GM18907 (cell line): Measurements from ENCODE around the gene FAM53A.
"Not testable (repeated sequence)": the region's sequence is repeated elsewhere in the genome, so short reads cannot be mapped to it uniquely, and the experiment has no call there.

Source experiments
- ATAC-seq: cut with Tn5 transposase; IDR thresholded peaks from one replicate; pipeline ENCODE4 v1.9.1; 2021; ENCODE audit warnings: mild to moderate bottlenecking, moderate library complexity; ENCODE audit not compliant: unreplicated experiment

Gene FAM53A

DNA sequence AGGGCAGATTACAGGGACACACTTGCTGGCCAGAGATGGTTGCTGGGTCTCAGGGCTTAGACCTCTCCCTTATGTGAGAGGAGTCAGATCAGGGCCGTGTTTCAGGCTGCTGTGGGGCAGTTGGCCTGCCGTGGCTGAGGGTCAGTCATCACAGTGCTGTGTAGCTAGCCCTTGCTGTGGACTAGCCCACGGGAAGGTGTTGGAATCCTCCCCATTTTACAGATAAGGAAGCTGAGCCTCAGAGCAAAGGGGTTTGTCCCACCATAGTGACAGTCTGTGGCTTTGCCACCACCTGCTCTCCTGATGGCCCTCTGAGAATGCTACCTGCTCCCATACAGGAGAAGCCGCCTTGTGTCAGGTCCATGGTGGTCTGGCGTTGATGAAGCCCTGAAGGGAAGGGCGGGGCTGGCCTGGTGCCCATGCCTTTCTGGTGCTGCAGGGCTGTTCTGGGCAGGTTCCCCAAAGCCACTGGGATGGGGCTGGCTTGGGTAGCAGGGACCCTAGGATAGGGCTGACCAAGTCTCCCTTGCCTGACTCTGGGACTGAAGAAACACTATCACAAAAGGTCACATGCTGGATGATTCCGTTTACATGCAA lies 2.4 kb upstream of the FAM53A start:
- ATAC-seq = no peak

DNA sequence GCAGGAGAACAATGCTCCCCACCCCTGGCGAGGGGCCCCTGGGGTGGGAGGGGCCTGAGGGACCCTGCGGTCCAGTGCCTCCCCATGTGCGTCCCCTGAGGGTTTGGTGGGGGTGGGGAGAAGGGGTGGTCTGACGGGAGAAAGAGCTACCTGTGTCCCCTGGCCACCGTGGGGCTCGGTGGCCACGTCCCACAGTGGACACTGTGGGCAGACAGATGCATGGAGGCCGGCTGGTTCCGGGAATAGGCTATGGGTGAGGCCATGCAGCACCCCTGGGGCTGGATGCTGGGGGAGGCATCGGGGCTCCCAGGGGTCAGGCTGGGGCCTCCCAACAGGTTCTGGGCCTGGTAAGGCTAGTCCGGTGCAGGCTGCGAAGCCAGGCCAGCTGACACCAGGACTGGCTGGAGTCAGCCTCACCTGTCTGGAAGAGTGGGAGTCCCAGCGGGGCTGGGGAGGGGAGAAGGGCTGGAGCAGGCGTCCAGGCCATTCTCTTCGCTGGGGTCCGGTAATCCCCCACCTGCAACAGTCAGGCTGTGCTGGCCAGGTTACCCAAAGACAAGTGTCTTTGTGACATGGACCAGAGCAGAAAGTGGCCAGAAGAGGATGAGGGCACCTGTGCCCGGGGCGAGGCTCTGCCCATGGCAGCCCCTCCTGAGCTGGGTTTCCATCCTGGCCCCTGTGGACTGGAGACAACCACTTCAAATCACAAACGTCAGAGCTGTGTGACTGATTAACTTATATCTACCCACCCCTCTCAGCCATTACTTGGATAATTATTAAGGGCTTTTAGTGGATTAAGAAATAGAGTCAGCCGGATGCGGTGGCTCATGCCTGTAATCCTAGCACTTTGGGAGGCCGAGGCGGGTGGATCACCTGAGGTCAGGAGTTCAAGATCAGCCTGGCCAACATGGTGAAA lies 1.4 kb upstream of the FAM53A start:
- ATAC-seq = no peak

- ATAC-seq = peak; percentile 12
Measured at GRCh38 chr4:1684506-1685234, 557 bp upstream of the FAM53A start.

DNA sequence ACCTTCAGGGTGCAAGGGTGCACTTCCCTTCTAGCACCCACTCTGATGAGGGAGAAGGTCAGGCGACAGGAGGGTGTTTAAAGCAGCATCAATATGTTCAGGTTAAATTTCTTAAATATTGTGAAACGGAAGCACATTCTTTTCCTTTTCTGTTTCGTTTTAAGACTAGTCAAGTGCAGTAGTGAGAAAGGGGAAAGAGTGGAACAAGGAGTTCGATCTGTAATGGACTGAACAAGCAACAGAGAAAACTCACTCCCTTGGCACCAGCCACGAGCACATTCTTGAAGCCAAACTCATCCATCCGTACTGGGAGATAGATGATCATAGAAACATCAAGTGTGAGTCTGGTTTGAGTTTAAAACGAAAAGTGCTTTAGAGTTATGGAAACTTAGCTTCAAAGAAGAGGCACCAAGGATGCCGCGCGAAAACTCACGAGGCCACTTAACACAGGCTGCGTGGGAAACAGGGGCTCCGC lies 815 bp downstream of the FAM53A start:
- ATAC-seq = no peak

GRCh38 chr4:1682860-1683259 lies 1.3 kb downstream of the FAM53A start:
- ATAC-seq = no peak

- no peak for ATAC-seq
Measured at GRCh38 chr4:1678244-1678643, 5.9 kb downstream of the FAM53A start.

- ATAC-seq = no peak
Measured at GRCh38 chr4:1676605-1677525, 7.2 kb downstream of the FAM53A start.

DNA sequence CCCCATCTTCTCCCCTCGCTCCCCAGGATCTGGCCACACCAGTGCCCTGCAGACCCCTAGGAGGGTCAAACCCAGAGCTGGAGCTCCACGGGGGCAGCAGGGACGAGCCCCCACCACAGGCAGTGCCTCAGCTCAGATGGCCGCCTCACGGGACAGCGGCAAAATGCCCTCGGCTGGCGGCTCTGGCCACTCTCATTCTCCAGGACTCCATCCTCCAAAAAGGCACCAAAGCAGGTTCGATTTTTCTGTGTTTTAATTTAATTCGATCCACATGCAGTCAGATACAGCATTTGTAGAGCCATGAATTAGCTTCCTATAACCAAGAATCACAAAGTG lies 8.3 kb downstream of the FAM53A start:
- no peak for ATAC-seq

- no peak for ATAC-seq
Measured at GRCh38 chr4:1675136-1675801, 8.8 kb downstream of the FAM53A start.

GRCh38 chr4:1674682-1675081 lies 9.4 kb downstream of the FAM53A start:
- ATAC-seq = no peak

DNA sequence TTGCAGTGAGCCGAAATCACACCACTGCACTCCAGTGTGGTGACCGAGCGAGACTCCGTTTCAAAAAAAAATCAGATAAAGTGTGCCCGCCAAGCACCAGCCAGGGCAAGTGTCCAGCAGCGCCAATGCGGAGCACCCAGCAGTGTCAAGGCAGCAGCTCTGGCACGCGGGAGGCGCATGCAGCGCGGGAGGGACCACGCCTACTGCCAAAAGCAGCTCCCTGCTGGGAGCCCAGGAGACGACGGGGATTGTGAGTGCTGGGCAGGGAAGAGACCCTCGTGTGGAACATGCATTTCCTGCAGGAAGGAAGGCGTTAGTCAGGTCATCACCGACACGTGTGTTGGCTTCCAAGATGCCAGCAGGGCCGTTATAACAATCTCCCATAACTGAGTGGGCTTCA lies 10.4 kb downstream of the FAM53A start:
- ATAC-seq = no peak

DNA sequence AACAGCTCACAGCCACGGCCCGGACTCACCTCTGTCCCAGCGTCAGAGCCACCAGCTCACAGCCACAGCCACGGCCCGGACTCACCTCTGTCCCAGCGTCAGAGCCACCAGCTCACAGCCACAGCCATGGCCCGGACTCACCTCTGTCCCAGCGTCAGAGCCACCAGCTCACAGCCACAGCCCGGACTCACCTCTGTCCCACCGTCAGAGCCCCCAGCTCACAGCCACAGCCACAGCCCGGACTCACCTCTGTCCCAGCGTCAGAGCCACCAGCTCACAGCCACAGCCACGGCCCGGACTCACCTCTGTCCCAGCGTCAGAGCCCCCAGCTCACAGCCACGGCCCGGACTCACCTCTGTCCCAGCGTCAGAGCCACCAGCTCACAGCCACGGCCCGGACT lies 13.1 kb downstream of the FAM53A start:
- not testable (repeated sequence) for ATAC-seq

DNA sequence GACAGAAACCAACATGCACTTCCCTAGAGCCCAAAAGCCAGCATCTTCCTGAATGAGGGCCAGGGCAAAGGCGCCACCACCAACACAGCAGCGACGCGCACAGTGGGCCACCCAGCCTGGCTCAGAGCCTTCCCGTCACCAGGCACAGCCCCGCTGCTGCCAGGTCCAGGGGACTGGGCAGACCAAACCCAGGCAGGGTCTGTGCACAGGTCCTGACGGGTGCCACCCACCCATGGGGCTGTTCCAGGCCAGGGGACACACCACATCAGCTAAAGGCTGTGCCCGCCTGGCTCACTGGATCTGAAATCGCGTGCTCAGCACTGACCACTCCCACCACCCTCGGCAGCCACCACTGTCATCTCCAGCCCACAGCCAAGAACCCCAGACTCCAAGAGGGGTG lies 13.8 kb downstream of the FAM53A start:
- ATAC-seq = no peak

DNA sequence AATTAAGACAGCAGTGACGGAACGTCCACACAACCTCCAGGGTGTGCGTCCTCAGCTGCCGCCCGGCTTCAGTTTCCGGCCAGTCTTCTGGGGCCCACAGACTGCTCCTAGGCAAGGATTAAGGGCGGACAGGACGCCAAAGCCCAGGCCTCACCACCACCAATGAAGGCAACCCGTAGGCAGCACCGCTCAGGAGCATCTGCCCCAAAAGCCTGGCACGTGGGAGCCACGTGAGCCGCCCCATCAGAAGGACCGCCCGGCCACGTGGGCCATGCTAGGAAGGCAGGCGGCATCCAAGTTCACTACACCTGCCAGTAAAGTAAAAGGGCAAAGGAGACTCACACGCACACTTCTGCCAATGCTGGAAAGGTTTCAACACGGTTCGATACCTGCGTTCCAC lies 14.3 kb downstream of the FAM53A start:
- ATAC-seq = no peak

GRCh38 chr4:1669270-1669669 lies 14.8 kb downstream of the FAM53A start:
- no peak for ATAC-seq

- no peak for ATAC-seq
Measured at GRCh38 chr4:1668488-1668840, 15.6 kb downstream of the FAM53A start.

GRCh38 chr4:1667273-1667672 lies 16.8 kb downstream of the FAM53A start:
- ATAC-seq = no peak

DNA sequence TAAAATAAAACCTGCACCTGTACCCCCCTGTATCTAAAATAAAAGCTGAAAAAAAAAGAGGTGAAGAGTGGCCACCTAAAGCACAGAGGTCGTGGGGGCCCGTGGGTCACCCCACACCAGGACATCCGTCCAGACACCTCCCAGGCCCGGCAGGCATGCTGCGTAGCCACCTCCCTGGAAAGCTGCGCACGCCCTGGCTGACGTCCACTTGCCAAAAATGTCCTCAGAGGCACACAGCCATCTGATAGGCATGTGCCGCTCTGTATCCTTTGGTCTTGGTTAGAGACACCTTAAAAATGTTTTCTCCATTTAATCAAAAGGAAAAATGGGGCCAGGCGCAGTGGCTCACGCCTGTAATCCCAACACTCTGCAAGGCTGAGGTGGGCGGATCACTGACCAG lies 17.7 kb downstream of the FAM53A start:
- ATAC-seq = no peak

GRCh38 chr4:1664141-1664540 lies 20.0 kb downstream of the FAM53A start:
- ATAC-seq = no peak

DNA sequence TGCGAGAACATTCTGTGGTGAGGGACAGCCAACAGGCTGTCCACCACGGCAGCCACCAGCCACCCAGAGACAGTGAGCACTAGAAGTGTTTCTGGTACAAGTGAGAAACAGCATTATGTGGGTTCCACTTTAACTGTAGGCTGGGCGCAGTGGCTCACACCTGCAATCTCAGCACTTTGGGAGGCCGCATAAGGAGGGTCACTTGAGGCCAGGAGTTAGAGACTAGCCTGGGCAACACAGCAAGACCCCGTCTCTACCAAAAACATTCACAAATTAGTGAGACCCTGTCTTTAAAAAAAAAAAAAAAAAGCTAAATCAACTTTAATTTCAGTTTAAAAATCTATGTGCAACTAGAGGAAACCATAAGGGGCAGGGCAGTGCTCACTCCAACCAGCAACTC lies 20.6 kb downstream of the FAM53A start:
- ATAC-seq = no peak
